ENCODE data around the gene BAIAP2. TPM values are rescaled to one million over a fixed set of nuclear protein-coding genes. Genes with fewer than 3 reads are reported as not detected.

The BAIAP2 gene
- polyA plus RNA-seq, 2 of the 4 experiments (the other 2 are of a cell fraction) = 7.1 to 27.5 TPM

GRCh38 chr17:81056312-81056711 lies 21.4 kb downstream of the BAIAP2 start:
- TF ChIP-seq RAD21 (conservative IDR thresholded peaks at IDR 0.05 in 1 of 2, IDR thresholded peaks at IDR 0.05 in 1 of 2) = no peak
- no peak for TF ChIP-seq ZFP36 (IDR thresholded peaks at IDR 0.05; ENCODE audit: borderline replicate concordance, partially characterized antibody)
- no peak for TF ChIP-seq RARB (CRISPR knock-in tag; IDR thresholded peaks at IDR 0.05)
- no peak for TF ChIP-seq TFCP2L1 (CRISPR knock-in tag; IDR thresholded peaks at IDR 0.05)
- no peak for TF ChIP-seq RNF2 (IDR thresholded peaks at IDR 0.05; ENCODE audit: borderline replicate concordance, low read depth)
- no peak for TF ChIP-seq ATOH8 (CRISPR knock-in tag; IDR thresholded peaks at IDR 0.05; ENCODE audit: low read depth)
- TF ChIP-seq MAX (IDR thresholded peaks at IDR 0.05) = no peak
- WGBS (ENCODE audit: missing lambda C conversion rate) = 94% methylated on average over 19 of the region's 19 CpGs
- Histone ChIP-seq H3K4me3 (no peak overlapping the region), H3K4me2 (no peak overlapping the region), H3K27ac (no peak overlapping the region; a peak in 1 of 6 replicates), H3K4me1 (peaks cover 9% of the 10 kb centered on the region; the same call in 1 of the 3 replicates), H3K9me3 (no peaks in the 10 kb centered on the region)
- ATAC-seq (no peak), FAIRE-seq (no peak), DNase-seq (ENCODE audit: low read depth in 1 of 2, low spot score in 1 of 2) (no peak)
- ChIA-PET POLR2A (no interaction called here), CTCF (interaction anchor here (0.9 to 2.2 kb wide), 8 partner anchors 8 to 41 kb away, joined by 3 to 12 read pairs (median 4); no protein-coding TSS in a partner anchor)

GRCh38 chr17:81057079-81057730 lies 22.3 kb downstream of the BAIAP2 start:
- Histone ChIP-seq H3K27ac (peak overlapping the region; percentile 8 to 21; a peak in 1 of 6 replicates), H3K4me3 (no peak overlapping the region), H3K4me1 (peaks cover 9% of the 10 kb centered on the region; the same call in 1 of the 3 replicates), H3K4me2 (no peak overlapping the region; the same call in 2 of the 3 replicates), H3K9me3 (no peaks in the 10 kb centered on the region)
- POLR2A ChIA-PET = no interaction called here
- peak; percentile 31 to 45 for DNase-seq (ENCODE audit: low read depth in 1 of 2, low spot score in 1 of 2)
- CTCF ChIA-PET = interaction anchor here (0.6 to 1.7 kb wide), 10 partner anchors 9 to 444 kb away, joined by 3 to 7 read pairs (median 4); no protein-coding TSS in a partner anchor
- 63% methylated on average over 14 of the region's 14 CpGs for WGBS (ENCODE audit: missing lambda C conversion rate)
- TF ChIP-seq CHD4 (IDR thresholded peaks at IDR 0.05; ENCODE audit: borderline replicate concordance) = no peak
- no peak for TF ChIP-seq ATOH8 (CRISPR knock-in tag; IDR thresholded peaks at IDR 0.05; ENCODE audit: low read depth)
- TF ChIP-seq CBX2 (IDR thresholded peaks at IDR 0.05; ENCODE audit: borderline replicate concordance, low read depth) = no peak
- TF ChIP-seq MYC (IDR thresholded peaks at IDR 0.05; ENCODE audit: borderline replicate concordance, low read length) = no peak
- no peak for TF ChIP-seq FOXS1 (CRISPR knock-in tag; IDR thresholded peaks at IDR 0.05)
- no peak for TF ChIP-seq ZSCAN20 (CRISPR knock-in tag; IDR thresholded peaks at IDR 0.05)
- TF ChIP-seq HOXB5 (CRISPR knock-in tag; IDR thresholded peaks at IDR 0.05) = no peak
- no peak for TF ChIP-seq HOXA7 (CRISPR knock-in tag; IDR thresholded peaks at IDR 0.05)
- TF ChIP-seq ZNF302 (CRISPR knock-in tag; IDR thresholded peaks at IDR 0.05) = no peak
- FAIRE-seq = no peak
- ATAC-seq = peak; percentile 11 to 66; a peak in 3 of 6 replicates

- Histone ChIP-seq H3K4me2 (no peak overlapping the region; the same call in 2 of the 3 replicates), H3K27ac (peak overlapping the region in 1 of 2 experiments; percentile 45; a peak in 1 of 6 replicates)
- CTCF ChIA-PET = interaction anchor here (0.7 to 1.7 kb wide), 8 partner anchors 9 to 82 kb away, joined by 3 to 7 read pairs (median 4); no protein-coding TSS in a partner anchor
These were observed 22.8 kb downstream of the BAIAP2 start for GRCh38 chr17:81057777-81058176.

More at GRCh38 chr17:81057777-81058176, 22.8 kb downstream of the BAIAP2 start:
- FAIRE-seq = no peak
- POLR2A ChIA-PET = no interaction called here
- DNase-seq (ENCODE audit: low read depth in 1 of 2, low spot score in 1 of 2) = no peak
- Histone ChIP-seq H3K4me1 (peaks cover 9% of the 10 kb centered on the region; the same call in 1 of the 3 replicates), H3K4me3 (no peak overlapping the region), H3K9me3 (no peaks in the 10 kb centered on the region)
- WGBS (ENCODE audit: missing lambda C conversion rate) = 77% methylated on average over 12 of the region's 12 CpGs
- ATAC-seq = no peak
- TF ChIP-seq E2F6 (IDR thresholded peaks at IDR 0.05; ENCODE audit: borderline replicate concordance, low read depth) (no peak), TFCP2L1 (CRISPR knock-in tag; IDR thresholded peaks at IDR 0.05) (no peak), GATA3 (IDR thresholded peaks at IDR 0.05; ENCODE audit: borderline replicate concordance) (no peak)

Data from A549 (cell line).